KMS-11 (cell line): ENCODE measurements around the gene IL12RB2.

Source experiments
- H2AFZ ChIP-seq: fragments of 200-600 bp; sonication (generic); 2 replicates; pipeline ENCODE4 v1.6.1; 2016; ENCODE audit warnings: antibody characterized with exemption, mixed run types, low read depth
- H3K27ac ChIP-seq: fragments of 200-600 bp; sonication (generic); 2 replicates; pipeline ENCODE4 v1.6.1; 2016; ENCODE audit warnings: mild to moderate bottlenecking, mixed run types
- H3K27me3 ChIP-seq: fragments of 200-600 bp; sonication (generic); 2 replicates; pipeline ENCODE4 v1.6.1; 2017; ENCODE audit warnings: mild to moderate bottlenecking, low read depth, mixed run types, moderate library complexity; ENCODE audit not compliant: insufficient read depth
- H3K36me3 ChIP-seq: fragments of 200-600 bp; sonication (generic); 2 replicates; pipeline ENCODE4 v1.6.1; 2017; ENCODE audit warnings: mild to moderate bottlenecking, mixed run types; ENCODE audit not compliant: insufficient read depth
- H3K4me1 ChIP-seq: fragments of 200-600 bp; sonication (generic); 2 replicates; pipeline ENCODE4 v1.6.1; 2016; ENCODE audit warnings: mild to moderate bottlenecking, low read depth, mixed run types; ENCODE audit not compliant: poor library complexity, severe bottlenecking
- H3K4me2 ChIP-seq: fragments of 200-600 bp; sonication (generic); 2 replicates; pipeline ENCODE4 v1.7.0; 2016; ENCODE audit warnings: mild to moderate bottlenecking, mixed run types
- H3K4me3 ChIP-seq: fragments of 200-600 bp; sonication (generic); IDR thresholded peaks from 2 replicates; pipeline ENCODE4 v1.6.1; 2017; ENCODE audit warnings: low read depth, low read length, mixed read lengths; ENCODE audit not compliant: insufficient read depth
- H3K79me2 ChIP-seq: fragments of 200-600 bp; sonication (generic); 2 replicates; pipeline ENCODE4 v1.6.1; 2016; ENCODE audit warnings: low read depth, mixed run types; ENCODE audit not compliant: insufficient read depth
- H3K9ac ChIP-seq: fragments of 200-600 bp; sonication (generic); 2 replicates; pipeline ENCODE4 v1.6.1; 2016; ENCODE audit warnings: mild to moderate bottlenecking, mixed run types
- H4K20me1 ChIP-seq: fragments of 200-600 bp; sonication (generic); 2 replicates; pipeline ENCODE4 v1.6.1; 2016; ENCODE audit warnings: mild to moderate bottlenecking, mixed run types; ENCODE audit not compliant: insufficient read depth
- CTCF ChIP-seq: fragments of 200-600 bp; sonication (generic); conservative IDR thresholded peaks from 2 replicates; pipeline ENCODE4 v1.6.1; 2017; ENCODE audit warnings: low read depth, mild to moderate bottlenecking, antibody characterized with exemption, low read length, moderate library complexity, mixed read lengths

Gene IL12RB2

GRCh38 chr1:67430358-67431155 lies 122.9 kb downstream of the IL12RB2 start, which contains the start of gene SERBP1:
TSS of gene SERBP1 (minus strand) at chr1:67430402. CDS start at chr1:67430300, 102 bp downstream.
- Histone ChIP-seq H2AFZ (peak within 1 kb of the TSS; percentile 78), H3K79me2 (peaks cover 47% of the 10 kb centered on the region), H3K27ac (peak within 1 kb of the TSS; percentile 97), H3K36me3 (peaks cover 9% of the 10 kb centered on the region; the same call in 1 of the 2 replicates), H3K4me3 (peak within 1 kb of the TSS; percentile 85), H3K4me1 (peaks cover 32% of the 10 kb centered on the region), H3K9ac (peak within 1 kb of the TSS; percentile 99), H4K20me1 (peaks cover 31% of the 10 kb centered on the region), H3K4me2 (peak within 1 kb of the TSS; percentile 70), H3K27me3 (no peaks in the 10 kb centered on the region)
- TF ChIP-seq CTCF, result no peak

- Histone ChIP-seq H3K9ac (peak overlapping the region; percentile 99), H3K36me3 (peaks cover 9% of the 10 kb centered on the region; the same call in 1 of the 2 replicates), H3K4me3 (no peak overlapping the region), H3K27me3 (no peaks in the 10 kb centered on the region), H3K4me2 (peak overlapping the region; percentile 70), H3K79me2 (peaks cover 40% of the 10 kb centered on the region), H4K20me1 (peaks cover 24% of the 10 kb centered on the region), H2AFZ (peak overlapping the region; percentile 78), H3K4me1 (peaks cover 25% of the 10 kb centered on the region), H3K27ac (peak overlapping the region; percentile 97)
- TF ChIP-seq CTCF, result no peak
Observed at GRCh38 chr1:67431156-67431765, 123.6 kb downstream of the IL12RB2 start.

GRCh38 chr1:67431869-67432578 lies 124.4 kb downstream of the IL12RB2 start:
- peak overlapping the region; percentile 70 for H3K4me2 ChIP-seq
- peak overlapping the region; percentile 99 for H3K9ac ChIP-seq
- H3K4me1 ChIP-seq, result peaks cover 17% of the 10 kb centered on the region
- H4K20me1 ChIP-seq, result peaks cover 17% of the 10 kb centered on the region
- peak overlapping the region; percentile 78 for H2AFZ ChIP-seq
- no peak for TF ChIP-seq CTCF
- no peak overlapping the region for H3K4me3 ChIP-seq
- peaks cover 32% of the 10 kb centered on the region for H3K79me2 ChIP-seq
- peaks cover 9% of the 10 kb centered on the region; the same call in 1 of the 2 replicates for H3K36me3 ChIP-seq
- H3K27me3 ChIP-seq, result no peaks in the 10 kb centered on the region
- no peak overlapping the region; the same call in 1 of the 2 replicates for H3K27ac ChIP-seq

GRCh38 chr1:67432745-67433144 lies 125.1 kb downstream of the IL12RB2 start:
- H3K4me2 ChIP-seq, result no peak overlapping the region
- H3K27ac ChIP-seq, result no peak overlapping the region
- H3K4me1 ChIP-seq, result peaks cover 12% of the 10 kb centered on the region
- H2AFZ ChIP-seq, result no peak overlapping the region
- TF ChIP-seq CTCF, result no peak
- H3K27me3 ChIP-seq, result no peaks in the 10 kb centered on the region
- peaks cover 9% of the 10 kb centered on the region; the same call in 1 of the 2 replicates for H3K36me3 ChIP-seq
- H3K79me2 ChIP-seq, result peaks cover 25% of the 10 kb centered on the region
- no peak overlapping the region for H3K4me3 ChIP-seq
- H4K20me1 ChIP-seq, result peaks cover 9% of the 10 kb centered on the region
- no peak overlapping the region for H3K9ac ChIP-seq
